ENCODE data around the gene ANKRD12.
"Not testable (repeated sequence)": the region's sequence is repeated elsewhere in the genome, so short reads cannot be mapped to it uniquely, and the experiment has no call there.

Gene ANKRD12

GRCh38 chr18:9136315-9137155, at the start of gene ANKRD12:
ANKRD12 (plus strand) TSS chr18:9136781; CDS start chr18:9182433, 45,652 bp downstream.
- DNase-seq = peak; percentile 71 to 88

GRCh38 chr18:9087144-9087543, 49.4 kb upstream of the ANKRD12 start:
- no peak for DNase-seq

DNA sequence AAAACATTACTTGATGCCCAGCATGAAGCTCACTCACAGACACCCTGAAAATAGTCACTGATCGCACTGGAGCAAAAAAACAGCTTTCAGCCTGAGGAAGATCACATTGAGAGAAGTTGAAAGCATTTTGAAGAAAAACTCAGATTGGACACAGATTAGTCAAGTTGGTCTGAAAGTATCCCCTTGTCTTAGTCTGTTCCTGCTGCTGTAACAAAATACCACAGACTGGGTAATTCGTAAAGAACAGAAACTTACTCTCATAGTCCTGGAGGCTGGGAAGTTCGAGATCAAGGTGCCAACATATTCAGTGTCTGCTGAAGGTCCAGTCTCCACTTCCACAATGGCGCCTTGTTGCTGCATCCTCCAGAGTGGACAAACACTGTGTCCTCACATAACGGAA, 48.3 kb upstream of the ANKRD12 start:
- no peak for DNase-seq

DNA sequence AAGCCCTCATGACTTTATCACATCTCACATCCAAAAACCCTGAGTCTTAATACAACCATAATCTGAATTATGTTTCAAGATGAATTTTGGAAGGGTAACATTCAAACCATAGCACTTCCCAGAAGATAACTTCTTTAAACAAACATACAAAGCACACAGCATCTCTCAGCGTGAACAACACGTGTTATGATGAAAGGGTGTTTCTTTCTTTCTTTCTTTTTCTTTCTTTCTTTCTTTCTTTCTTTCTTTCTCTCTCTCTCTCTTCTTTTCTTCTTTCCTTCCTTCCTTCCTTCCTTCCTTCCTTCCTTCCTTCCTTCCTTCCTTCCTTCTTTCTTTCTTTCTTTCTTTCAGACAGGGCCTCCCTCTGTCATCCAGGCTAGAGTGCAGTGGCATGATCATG, 47.9 kb upstream of the ANKRD12 start:
- not testable (repeated sequence) for DNase-seq

DNA sequence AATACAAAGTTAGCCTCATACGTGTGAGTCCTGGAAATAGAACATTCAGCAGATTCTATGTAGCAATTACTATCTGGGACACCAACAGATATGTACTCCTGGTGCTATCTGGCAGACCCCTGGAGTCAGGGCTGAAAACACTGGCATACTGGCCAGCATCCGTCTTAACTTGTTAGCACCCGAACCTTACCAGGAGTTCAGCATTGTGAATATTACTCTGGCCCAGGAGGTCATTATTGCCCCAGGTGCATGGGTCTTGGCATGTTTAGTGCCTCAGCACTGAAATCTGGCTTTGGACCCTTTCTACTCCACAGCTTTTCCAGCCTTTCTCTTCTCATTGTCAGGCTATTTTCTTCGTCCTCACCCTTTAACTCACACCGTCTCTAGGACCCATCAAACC, 46.0 kb upstream of the ANKRD12 start:
- DNase-seq = no peak

GRCh38 chr18:9091066-9091476, 45.5 kb upstream of the ANKRD12 start:
- DNase-seq = no peak

DNA sequence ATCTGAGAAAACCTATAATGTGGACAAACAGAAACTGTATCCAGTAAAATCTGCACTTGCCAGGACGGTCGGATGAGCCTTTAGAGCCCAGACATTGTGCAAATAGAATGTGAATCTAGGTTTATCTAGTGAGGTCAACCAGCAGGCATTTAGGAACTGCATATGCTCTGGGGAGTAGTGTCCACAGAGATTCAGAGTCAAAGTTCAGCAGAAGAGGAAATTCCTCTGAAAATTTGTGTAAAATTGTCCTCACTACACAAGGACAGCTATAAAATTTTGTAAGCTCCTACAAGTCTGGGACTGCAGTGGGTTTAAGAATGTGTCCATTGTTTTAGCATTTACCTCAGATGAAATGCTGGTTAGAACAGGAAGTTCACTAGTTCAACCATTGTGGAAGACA, 43.9 kb upstream of the ANKRD12 start:
- DNase-seq = no peak

DNA sequence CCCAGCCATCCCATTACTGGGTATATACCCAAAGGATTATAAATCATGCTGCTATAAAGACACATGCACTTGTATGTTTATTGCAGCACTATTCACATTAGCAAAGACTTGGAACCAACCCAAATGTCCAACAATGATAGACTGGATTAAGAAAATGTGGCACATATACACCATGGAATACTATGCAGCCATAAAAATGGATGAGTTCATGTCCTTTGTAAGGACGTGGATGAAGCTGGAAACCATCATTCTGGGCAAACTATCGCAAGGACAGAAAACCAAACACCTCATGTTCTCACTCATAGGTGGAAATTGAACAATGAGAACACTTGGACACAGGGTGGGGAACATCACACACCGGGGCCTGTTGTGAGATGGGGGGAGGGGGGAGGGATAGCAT, 43.5 kb upstream of the ANKRD12 start:
- not testable (repeated sequence) for DNase-seq

GRCh38 chr18:9094307-9095226, 42.0 kb upstream of the ANKRD12 start:
- DNase-seq = no peak

- DNase-seq = no peak
Measured at GRCh38 chr18:9095297-9096006, 41.1 kb upstream of the ANKRD12 start.

DNA sequence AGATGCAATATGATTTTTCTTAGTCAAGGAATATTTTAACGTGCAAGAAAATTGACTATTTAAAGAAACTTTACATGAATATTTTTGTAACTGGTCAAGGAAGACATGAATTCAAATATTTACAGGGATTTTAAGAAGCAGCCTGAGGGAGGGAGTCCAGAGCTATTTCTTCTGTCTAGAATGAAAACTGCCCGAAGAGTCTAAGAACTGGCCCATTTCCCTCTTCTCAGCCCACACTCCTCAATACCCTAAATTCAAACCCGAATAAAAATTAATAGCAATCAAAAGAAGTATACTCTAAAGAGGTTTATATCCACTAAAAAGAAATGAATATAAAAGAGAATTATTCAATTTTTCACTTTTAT, 40.6 kb upstream of the ANKRD12 start:
- no peak for DNase-seq

- DNase-seq = no peak
Measured at GRCh38 chr18:9096685-9097084, 39.9 kb upstream of the ANKRD12 start.

- no peak for DNase-seq
Measured at GRCh38 chr18:9097349-9097748, 39.2 kb upstream of the ANKRD12 start.

DNA sequence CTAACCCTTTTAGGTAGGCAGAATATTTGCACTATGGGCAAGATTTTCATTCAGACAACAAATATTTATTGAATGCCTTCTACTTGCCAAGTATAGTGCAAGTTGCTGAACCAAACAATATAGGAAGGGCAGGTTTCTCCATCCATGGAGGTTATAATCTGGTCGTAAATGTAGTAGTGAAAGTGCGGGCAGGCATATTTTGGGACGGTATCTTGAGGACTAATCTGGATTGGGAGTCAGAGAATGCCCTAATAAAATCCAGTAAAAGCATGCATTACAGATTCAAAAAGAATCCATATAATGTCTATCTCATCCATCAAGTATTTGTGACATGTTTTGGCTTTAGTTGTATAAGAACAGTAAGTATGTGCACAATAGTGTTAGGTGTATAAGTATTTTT, 35.8 kb upstream of the ANKRD12 start:
- no peak for DNase-seq

DNA sequence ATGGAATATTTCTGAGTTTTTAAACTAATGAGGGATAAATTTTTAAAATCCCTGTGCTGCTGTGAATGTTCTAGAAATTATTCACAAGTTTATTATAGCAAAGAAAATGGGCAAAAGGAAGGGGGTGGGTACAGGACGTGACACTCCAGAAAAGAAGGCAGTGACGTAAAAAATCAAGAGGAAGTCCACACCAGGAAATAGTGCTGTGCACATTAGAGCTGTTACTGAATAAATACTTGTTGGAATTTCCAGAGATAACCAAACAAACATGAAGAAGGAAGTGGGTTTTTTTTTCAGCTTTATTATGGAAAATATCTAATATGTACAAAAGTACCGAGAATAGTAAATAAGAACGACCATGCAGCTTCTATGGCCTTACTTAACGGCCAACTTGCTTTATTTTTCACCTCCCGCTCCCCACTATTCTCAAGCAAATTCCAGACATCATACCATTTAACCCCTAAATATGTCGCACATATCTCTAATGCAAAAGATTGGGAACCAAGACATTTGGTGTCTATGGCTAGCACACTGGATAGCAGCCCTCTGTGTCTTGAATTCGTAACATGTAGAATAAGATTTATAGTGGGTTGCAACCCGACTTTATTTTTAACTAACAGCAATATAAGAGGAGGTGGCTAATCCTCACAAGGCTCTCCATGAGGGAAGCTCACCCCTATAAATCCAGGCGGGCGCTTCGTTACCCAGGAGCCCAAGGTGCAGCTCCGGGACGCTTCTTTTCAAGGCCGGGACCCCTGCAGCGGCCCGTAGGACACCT, 34.7 kb upstream of the ANKRD12 start:
- peak in 1 of 2 experiments; percentile 71 for DNase-seq

- peak; percentile 64 to 81 for DNase-seq
Measured at GRCh38 chr18:9102508-9103375, 33.8 kb upstream of the ANKRD12 start, which contains the start of gene NDUFV2. NDUFV2 (plus strand) TSS chr18:9102699; CDS start chr18:9102744, 45 bp downstream.

- peak in 1 of 2 experiments; percentile 27 for DNase-seq
Measured at GRCh38 chr18:9103376-9103873, 33.2 kb upstream of the ANKRD12 start.

GRCh38 chr18:9104244-9104901, 32.2 kb upstream of the ANKRD12 start:
- DNase-seq = no peak

DNA sequence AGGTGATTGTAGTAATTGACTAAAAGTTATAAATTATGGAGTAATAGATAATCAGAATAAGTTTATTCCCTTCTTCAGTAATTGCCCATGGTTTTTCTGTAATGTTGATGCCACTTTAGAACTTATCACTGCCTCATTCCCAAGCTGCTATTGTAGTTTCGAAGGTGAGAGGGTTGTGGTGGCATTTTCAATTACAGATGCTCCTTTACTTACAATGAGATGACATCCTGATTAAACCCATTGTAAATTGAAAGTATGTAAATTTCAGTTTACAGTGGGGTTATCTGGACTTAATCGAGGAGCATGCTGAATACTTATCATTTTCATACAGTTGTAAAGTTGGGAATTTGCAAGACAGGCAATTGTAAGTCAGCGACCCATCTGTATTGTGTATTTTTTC, 31.2 kb upstream of the ANKRD12 start:
- no peak for DNase-seq

DNA sequence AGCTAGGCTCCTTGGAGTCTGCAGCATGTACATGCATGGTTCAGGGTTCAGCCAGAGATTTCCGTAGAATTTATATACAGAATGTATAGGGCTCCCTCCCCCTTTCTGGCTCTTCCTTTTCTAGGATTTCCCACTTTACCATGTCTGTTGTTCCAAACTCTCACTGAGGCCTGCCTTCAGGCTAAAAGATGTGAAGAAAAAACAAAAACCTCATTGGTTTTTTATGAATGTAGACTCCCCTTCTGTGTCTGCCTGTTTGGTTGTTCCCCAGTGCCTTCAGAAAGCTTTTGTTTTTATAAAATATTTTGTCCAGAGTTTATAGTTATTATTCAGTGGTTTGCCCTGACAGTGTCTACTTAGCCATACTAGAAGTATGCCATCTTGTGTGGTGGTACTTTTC, 30.5 kb upstream of the ANKRD12 start:
- no peak for DNase-seq

Measured in SW 1271 (cell line).